Naive thymus-derived CD8-positive, alpha-beta T cell (primary cell): ENCODE measurements around the gene FN3K. TPM values are rescaled to one million over a fixed set of nuclear protein-coding genes. Genes with fewer than 3 reads are reported as not detected.
A peak's percentile ranks its signal among the peaks of the same experiment; 100 is the strongest.

Source experiments
- ATAC-seq, 2 donors: fragments of 150-1000 bp; cut with Tn5 transposase in 1 of 2; sonication (Bioruptor Pico), chemical (Tn5 transposase) in 1 of 2; 1 replicate in 1 of 2; 2 replicates in 1 of 2; pipeline ENCODE4 v1.10.0; 2021; ENCODE audit warnings: mild to moderate bottlenecking in 2 of 2, moderate library complexity in 2 of 2
- POLR2A ChIA-PET: fragments of 350-600 bp; sonication (Branson Sonifier 250); formaldehyde crosslinking; loops from one replicate; lab custom pipeline; 2021; ENCODE audit warnings: antibody characterized with exemption; lab: Charles Lee
- DNase-seq, 10 donors: peaks; one replicate each; pipeline versions ENCODE4 v3.0.0 to v3.0.0-alpha.2; 2020 to 2022
- H3K27ac Mint-ChIP-seq, 10 donors: one replicate each; pipeline ENCODE4 v1.8.0; 2020 to 2022; ENCODE audit warnings: mild to moderate bottlenecking in 10 of 10, mixed read lengths in 10 of 10, moderate library complexity in 4 of 10, inconsistent platforms in 1 of 10
- H3K27me3 Mint-ChIP-seq, 5 donors: one replicate each; pipeline ENCODE4 v1.8.0; 2021 to 2022; ENCODE audit warnings: mixed read lengths in 5 of 5
- H3K36me3 Mint-ChIP-seq, 3 donors: one replicate each; pipeline ENCODE4 v1.8.0; 2020 to 2022; ENCODE audit warnings: mixed read lengths in 3 of 3, mild to moderate bottlenecking in 2 of 3, inconsistent platforms in 1 of 3
- H3K4me1 Mint-ChIP-seq, 4 donors: one replicate each; pipeline ENCODE4 v1.8.0; 2021 to 2022; ENCODE audit warnings: mixed read lengths in 4 of 4
- H3K4me3 Mint-ChIP-seq, 10 donors: one replicate each; pipeline ENCODE4 v1.8.0; 2020 to 2022; ENCODE audit warnings: mild to moderate bottlenecking in 10 of 10, mixed read lengths in 10 of 10, moderate library complexity in 6 of 10, inconsistent platforms in 1 of 10
- H3K9me3 Mint-ChIP-seq, 9 donors: one replicate each; pipeline ENCODE4 v1.8.0; 2020 to 2022; ENCODE audit warnings: mixed read lengths in 9 of 9, mild to moderate bottlenecking in 3 of 9, inconsistent platforms in 1 of 9, moderate library complexity in 1 of 9
- polyA plus RNA-seq, 3 donors: library from polyadenylated mRNA; unstranded; fragments of 300-500 nt; fragmentation: Illumina TruSeq; gene quantifications; one replicate each; pipeline ENCODE4 v1.2.3, GENCODE V29; 2021
- total RNA-seq, 8 experiments: library from RNA in 2 of 8; stranded (reverse) in 2 of 8; gene quantifications; one replicate each; pipeline ENCODE4 v1.2.3 and lab custom pipeline; 2021 to 2026

The FN3K gene
- total and polyA plus RNA-seq, 5 experiments from 2014 or later: 0.40 to 12.7 (median 0.88) TPM

- ATAC-seq (no peak), DNase-seq (peak in 3 of 10 donors; percentile 11 to 25 (median 21))
- peaks cover 0 to 19% (median 5%) of the 10 kb centered on the region in 9 donors for H3K9me3 Mint-ChIP-seq
- peaks cover 3 to 8% (median 6%) of the 10 kb centered on the region in 3 donors for H3K36me3 Mint-ChIP-seq
- POLR2A ChIA-PET: interaction anchor here (2.9 kb wide), 1 partner anchor 19 kb away, joined by 20 read pairs; the partner anchor contains the start of gene FN3KRP
- peaks cover 0 to 10% (median 0%) of the 10 kb centered on the region in 5 donors for H3K27me3 Mint-ChIP-seq
- peaks cover 2 to 15% (median 10%) of the 10 kb centered on the region in 4 donors for H3K4me1 Mint-ChIP-seq
- peak overlapping the region; percentile 39 to 84 (median 60) for H3K4me3 Mint-ChIP-seq
- no peak overlapping the region for H3K27ac Mint-ChIP-seq
Measured at GRCh38 chr17:82696916-82697807, 38.3 kb upstream of the FN3K start.

GRCh38 chr17:82697808-82698064 is 37.7 kb upstream of the FN3K start:
- H3K9me3 Mint-ChIP-seq: peaks cover 0 to 19% (median 5%) of the 10 kb centered on the region in 9 donors
- H3K27ac Mint-ChIP-seq: no peak overlapping the region
- POLR2A ChIA-PET: interaction anchor here (2.9 kb wide), 1 partner anchor 19 kb away, joined by 20 read pairs; the partner anchor contains the start of gene FN3KRP
- H3K36me3 Mint-ChIP-seq: peaks cover 3 to 8% (median 6%) of the 10 kb centered on the region in 3 donors
- H3K4me1 Mint-ChIP-seq: peaks cover 2 to 15% (median 10%) of the 10 kb centered on the region in 4 donors
- peak overlapping the region in 7 of 10 donors; percentile 40 to 84 (median 60) for H3K4me3 Mint-ChIP-seq
- ATAC-seq: no peak
- DNase-seq: no peak
- peaks cover 0 to 10% (median 0%) of the 10 kb centered on the region in 5 donors for H3K27me3 Mint-ChIP-seq

DNA sequence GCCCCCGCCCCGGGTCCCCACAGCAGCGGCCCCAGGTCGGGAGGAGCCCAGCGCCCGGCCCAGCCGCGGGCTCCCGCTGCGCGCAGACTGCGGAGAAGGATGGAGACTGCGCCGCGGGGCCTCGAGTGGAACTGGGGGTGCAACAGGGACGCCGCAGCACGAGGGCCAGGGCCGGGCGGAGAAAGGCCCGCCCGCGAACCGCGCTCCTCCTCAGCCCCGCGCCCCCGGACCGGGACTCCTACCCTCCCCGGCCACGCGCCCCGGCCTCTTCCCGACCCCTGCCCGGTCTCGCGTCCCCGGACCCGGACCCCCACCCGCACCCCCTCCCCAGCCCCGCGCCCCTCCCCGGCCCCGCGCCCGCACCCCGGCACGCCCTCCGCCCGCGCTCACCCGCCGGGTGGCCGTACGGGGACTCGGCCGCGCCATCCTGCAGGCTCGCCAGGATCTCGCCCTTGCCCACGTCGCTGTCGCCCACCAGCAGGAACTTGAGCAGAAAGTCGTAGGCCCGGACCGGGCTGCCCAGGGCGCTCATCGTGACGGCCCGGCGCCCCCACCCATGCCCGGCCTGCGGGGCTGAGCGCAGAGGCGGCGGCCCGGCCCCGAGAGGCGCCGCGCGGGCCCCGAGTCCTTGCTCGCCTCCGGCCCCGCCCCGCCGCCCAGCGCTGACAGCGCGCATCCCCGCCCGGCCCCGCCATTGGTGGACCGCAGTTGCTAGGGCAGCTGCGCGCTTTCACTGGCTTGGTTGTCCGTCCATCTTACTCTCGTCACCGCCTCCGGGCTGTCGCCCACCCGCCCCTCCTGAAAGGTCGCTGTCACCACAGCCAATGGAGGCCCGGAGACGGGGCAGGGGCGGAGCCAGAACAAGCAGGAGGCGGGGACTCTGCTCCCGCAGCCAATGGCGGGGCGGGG is 37.1 kb upstream of the FN3K start, which contains the start of gene RAB40B:
Gene RAB40B, minus strand, starts transcription at position 634 of the 909 bp plus-strand sequence. Its CDS starts 102 bp downstream, at position 532.
- POLR2A ChIA-PET: interaction anchor here (0.5 to 2.9 kb wide), 3 partner anchors 8 to 571 kb away, joined by 3 to 20 read pairs (median 4); partner anchors contain the start of gene FN3KRP
- Mint-ChIP-seq H3K4me1 (peaks cover 2 to 15% (median 10%) of the 10 kb centered on the region in 4 donors), H3K27ac (peak within 1 kb of the TSS in 6 of 10 donors; percentile 41 to 83 (median 75)), H3K9me3 (peaks cover 0 to 19% (median 5%) of the 10 kb centered on the region in 9 donors), H3K27me3 (peaks cover 0 to 10% (median 0%) of the 10 kb centered on the region in 5 donors), H3K36me3 (peaks cover 3 to 8% (median 6%) of the 10 kb centered on the region in 3 donors), H3K4me3 (peak within 1 kb of the TSS; percentile 78 to 94 (median 90))
- peak; percentile 96 to 99 (median 99) for DNase-seq
- ATAC-seq: peak; percentile 97 to 98

GRCh38 chr17:82698974-82699442 is 36.4 kb upstream of the FN3K start:
- DNase-seq (no peak), ATAC-seq (no peak)
- Mint-ChIP-seq H3K27ac (peak overlapping the region in 6 of 10 donors; percentile 40 to 83 (median 70)), H3K27me3 (peaks cover 0 to 10% (median 0%) of the 10 kb centered on the region in 5 donors), H3K4me3 (peak overlapping the region; percentile 78 to 94 (median 90)), H3K36me3 (peaks cover 3 to 8% (median 6%) of the 10 kb centered on the region in 3 donors), H3K9me3 (peaks cover 0 to 16% (median 5%) of the 10 kb centered on the region in 9 donors), H3K4me1 (peaks cover 2 to 15% (median 10%) of the 10 kb centered on the region in 4 donors)
- POLR2A ChIA-PET: interaction anchor here (0.5 to 2.9 kb wide), 3 partner anchors 9 to 572 kb away, joined by 3 to 20 read pairs (median 4); partner anchors contain the start of gene FN3KRP

DNA sequence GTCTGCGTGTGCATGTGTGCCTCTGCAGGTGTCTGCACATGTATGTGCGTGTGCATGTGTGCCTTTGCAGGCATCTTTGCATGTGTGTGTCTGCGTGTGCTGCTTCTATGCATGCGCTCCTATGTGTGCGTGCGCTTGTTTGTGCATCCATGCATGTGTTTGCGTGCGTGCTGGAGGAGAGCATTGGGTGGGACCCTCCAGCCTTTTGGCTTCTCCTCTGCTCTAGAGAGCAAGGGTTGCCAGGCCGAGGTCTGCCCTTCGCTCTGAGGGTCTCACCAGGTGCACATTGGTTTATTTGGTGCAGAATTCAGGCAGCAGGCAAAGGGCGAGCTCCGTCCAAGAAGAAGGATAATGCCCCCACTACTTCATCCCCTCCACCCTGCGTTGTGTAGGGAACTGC is 35.9 kb upstream of the FN3K start:
- Mint-ChIP-seq H3K27ac (peak overlapping the region in 5 of 10 donors; percentile 41 to 83 (median 72)), H3K4me3 (peak overlapping the region; percentile 78 to 94 (median 90))
- POLR2A ChIA-PET: interaction anchor here (1.0 kb wide), 1 partner anchor 10 kb away, joined by 5 read pairs; no protein-coding TSS in a partner anchor

GRCh38 chr17:82702231-82702927 is 33.0 kb upstream of the FN3K start:
- Mint-ChIP-seq H3K27me3 (no peaks in the 10 kb centered on the region), H3K27ac (no peak overlapping the region), H3K9me3 (no peaks in the 10 kb centered on the region), H3K4me3 (no peak overlapping the region), H3K4me1 (peaks cover 1 to 8% (median 4%) of the 10 kb centered on the region in 4 donors), H3K36me3 (no peaks in the 10 kb centered on the region)
- DNase-seq (no peak), ATAC-seq (no peak)
- POLR2A ChIA-PET: no interaction called here

More for the DNA sequence above, 35.9 kb upstream of the FN3K start:
- peaks cover under 1 to 4% (median 4%) of the 10 kb centered on the region in 3 donors for H3K36me3 Mint-ChIP-seq
- ATAC-seq: no peak
- H3K9me3 Mint-ChIP-seq: peaks cover 0 to 10% (median 3%) of the 10 kb centered on the region in 9 donors
- H3K4me1 Mint-ChIP-seq: peaks cover 2 to 15% (median 10%) of the 10 kb centered on the region in 4 donors
- no peak for DNase-seq
- peaks cover 0 to 10% (median 0%) of the 10 kb centered on the region in 5 donors for H3K27me3 Mint-ChIP-seq

GRCh38 chr17:82703036-82703745 is 32.2 kb upstream of the FN3K start:
- POLR2A ChIA-PET: no interaction called here
- no peak for DNase-seq
- H3K27ac Mint-ChIP-seq: peak overlapping the region in 1 of 10 donors; percentile 44

DNA sequence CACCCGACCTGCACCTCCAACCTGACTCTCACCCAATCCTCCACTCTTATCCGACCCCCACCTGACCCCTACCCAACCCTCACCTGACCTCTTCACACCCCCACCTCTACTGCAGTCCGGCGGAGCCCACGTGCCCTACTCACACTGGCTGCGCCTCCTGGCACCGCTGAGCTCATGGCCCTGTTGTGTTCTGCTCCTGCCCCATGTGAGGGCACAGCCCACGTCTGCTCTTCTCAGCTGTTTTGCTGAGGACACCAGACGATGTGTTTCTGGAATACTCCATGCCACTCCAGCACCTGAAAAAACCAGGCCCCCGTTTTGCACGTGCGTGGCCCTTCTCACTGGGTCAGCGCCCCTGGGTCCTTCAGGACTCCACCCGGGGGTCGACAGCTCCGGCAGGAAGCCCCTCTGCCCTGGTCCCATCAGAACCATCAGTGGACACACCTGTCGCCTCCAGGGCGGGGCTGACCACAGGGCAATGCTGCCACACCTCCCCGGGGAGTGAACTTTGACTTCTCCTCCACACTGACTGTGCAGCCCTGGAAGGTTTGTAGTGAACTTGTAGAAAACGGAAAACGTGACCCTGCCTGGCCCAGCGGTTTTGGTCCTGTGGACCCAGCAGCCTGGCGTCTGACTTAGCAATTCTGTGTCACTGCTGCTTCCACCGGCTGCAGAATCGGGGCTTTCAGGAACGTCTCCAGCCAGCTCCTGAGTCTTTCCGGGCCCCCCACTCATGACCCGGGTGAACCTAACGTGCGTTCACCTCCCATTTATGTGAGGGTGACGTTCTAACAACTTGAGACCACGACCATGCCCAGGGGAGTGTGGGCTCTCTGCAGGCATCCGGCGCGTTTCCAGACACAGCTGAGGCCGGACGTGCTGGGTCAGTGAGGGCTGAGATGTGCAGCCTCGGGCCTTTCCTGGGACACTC is 31.2 kb upstream of the FN3K start:
- no peak for DNase-seq
- Mint-ChIP-seq H3K4me3 (no peak overlapping the region), H3K4me1 (peaks cover 0 to 14% (median 4%) of the 10 kb centered on the region in 4 donors), H3K27ac (peak overlapping the region in 1 of 10 donors; percentile 27), H3K27me3 (peaks cover 0 to 2% (median 0%) of the 10 kb centered on the region in 5 donors), H3K36me3 (no peaks in the 10 kb centered on the region), H3K9me3 (no peaks in the 10 kb centered on the region)
- ATAC-seq: no peak
- POLR2A ChIA-PET: no interaction called here

More at GRCh38 chr17:82703036-82703745, 32.2 kb upstream of the FN3K start:
- Mint-ChIP-seq H3K27me3 (peaks cover 0 to 2% (median 0%) of the 10 kb centered on the region in 5 donors), H3K4me1 (peaks cover 0 to 14% (median 6%) of the 10 kb centered on the region in 4 donors), H3K4me3 (no peak overlapping the region), H3K9me3 (no peaks in the 10 kb centered on the region), H3K36me3 (no peaks in the 10 kb centered on the region)
- no peak for ATAC-seq

GRCh38 chr17:82704886-82705285 is 30.5 kb upstream of the FN3K start:
- Mint-ChIP-seq H3K36me3 (no peaks in the 10 kb centered on the region), H3K4me1 (peaks cover 0 to 9% (median 1%) of the 10 kb centered on the region in 4 donors), H3K27ac (no peak overlapping the region), H3K4me3 (no peak overlapping the region), H3K27me3 (peaks cover 0 to 2% (median 0%) of the 10 kb centered on the region in 5 donors), H3K9me3 (no peaks in the 10 kb centered on the region)
- POLR2A ChIA-PET: no interaction called here
- DNase-seq: no peak
- ATAC-seq: no peak

- Mint-ChIP-seq H3K9me3 (no peaks in the 10 kb centered on the region), H3K27me3 (peaks cover 0 to 2% (median 0%) of the 10 kb centered on the region in 5 donors), H3K36me3 (no peaks in the 10 kb centered on the region), H3K4me1 (peaks cover 0 to 9% (median 1%) of the 10 kb centered on the region in 4 donors), H3K27ac (no peak overlapping the region), H3K4me3 (no peak overlapping the region)
- POLR2A ChIA-PET: no interaction called here
- ATAC-seq: no peak
- DNase-seq: no peak
Measured at GRCh38 chr17:82705756-82706155, 29.7 kb upstream of the FN3K start.
